HG03025 (cell line): ENCODE data around the gene GOLGA8J.
"Not testable (repeated sequence)": the region's sequence is repeated elsewhere in the genome, so short reads cannot be mapped to it uniquely, and the experiment has no call there.

ENCODE experiments used
- ATAC-seq: cut with Tn5 transposase; IDR thresholded peaks from one replicate; pipeline ENCODE4 v1.9.1; 2021; ENCODE audit warnings: mild to moderate bottlenecking, moderate library complexity; ENCODE audit not compliant: unreplicated experiment, low FRiP score

The GOLGA8J gene

DNA sequence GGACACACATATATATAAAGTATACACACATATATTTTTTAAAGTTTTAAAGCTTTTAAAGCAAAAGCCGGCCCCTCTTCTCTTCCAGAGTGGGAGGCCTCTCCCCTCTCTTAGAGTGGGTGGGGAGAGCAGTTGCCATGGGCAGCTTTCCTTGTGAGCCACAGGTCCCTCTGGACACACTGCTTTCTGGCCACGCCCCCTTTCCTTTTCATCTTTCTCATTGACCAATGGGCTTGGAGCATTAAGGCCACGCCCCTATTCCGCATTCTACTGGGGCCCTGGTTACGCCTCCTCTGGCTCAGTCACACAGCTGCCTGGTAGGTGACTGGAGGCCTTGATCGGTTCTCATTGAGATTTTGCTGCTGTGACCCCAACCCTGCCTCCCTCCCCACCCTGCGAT, at the start of gene GOLGA8J:
Gene GOLGA8J, plus strand, starts transcription at position 301 of the 400 bp plus-strand sequence. Its CDS starts 98 bp downstream, at position 399.
- not testable (repeated sequence) for ATAC-seq

GRCh38 chr15:30033211-30033610, 49.5 kb upstream of the GOLGA8J start:
- ATAC-seq = no peak

DNA sequence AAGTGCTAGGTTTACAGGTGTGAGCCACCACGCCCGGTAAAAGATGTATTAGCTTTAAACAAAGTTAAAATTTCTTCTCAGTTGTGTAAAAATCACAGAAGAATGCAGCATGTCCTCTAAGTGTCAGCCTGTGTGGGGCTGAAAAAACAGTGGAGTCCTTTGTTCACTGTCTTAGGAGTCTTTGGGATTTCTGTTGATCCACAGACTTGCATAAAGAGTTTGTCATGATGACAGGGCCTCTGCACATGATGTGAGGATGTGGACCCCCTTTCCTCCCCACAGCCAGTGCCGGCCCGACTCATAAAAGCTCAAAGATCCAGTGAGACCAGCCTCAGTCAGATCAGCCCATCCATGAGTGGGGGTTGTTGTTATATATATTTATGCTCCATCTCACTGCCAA, 49.0 kb upstream of the GOLGA8J start:
- no peak for ATAC-seq

DNA sequence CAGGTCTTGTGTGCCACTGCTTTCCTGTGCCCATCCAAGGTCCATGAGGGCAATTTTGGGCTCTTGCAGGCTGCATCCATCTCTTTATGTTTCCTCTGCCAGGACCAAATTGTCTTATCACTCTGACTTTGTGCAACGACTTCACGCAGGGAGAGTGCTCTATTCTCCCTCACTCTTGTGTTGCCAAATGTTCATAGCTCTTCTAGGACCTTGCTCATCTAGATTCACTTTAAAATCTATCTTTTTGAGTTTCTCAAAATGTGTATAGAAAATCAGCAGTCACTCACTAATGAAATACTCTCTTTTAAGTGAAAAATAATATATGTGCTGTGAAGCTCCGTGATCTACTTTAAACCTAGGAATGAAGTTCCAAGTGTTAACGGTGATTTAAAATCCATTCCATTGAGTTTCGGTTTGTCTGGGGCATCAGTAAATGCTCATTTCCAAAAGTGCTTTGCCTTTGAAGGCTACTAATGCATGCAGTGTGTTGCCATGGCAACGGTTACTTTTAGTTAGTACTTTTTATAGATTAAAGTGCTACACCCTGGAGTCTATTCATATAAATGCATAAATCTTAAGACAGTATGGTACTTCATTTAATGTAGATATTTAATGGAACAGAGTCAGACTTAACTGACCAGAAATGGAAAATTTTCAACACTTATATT, 46.6 kb upstream of the GOLGA8J start:
- no peak for ATAC-seq

GRCh38 chr15:30038667-30039523, 43.9 kb upstream of the GOLGA8J start:
- no peak for ATAC-seq

GRCh38 chr15:30041868-30042267, 40.9 kb upstream of the GOLGA8J start:
- no peak for ATAC-seq

DNA sequence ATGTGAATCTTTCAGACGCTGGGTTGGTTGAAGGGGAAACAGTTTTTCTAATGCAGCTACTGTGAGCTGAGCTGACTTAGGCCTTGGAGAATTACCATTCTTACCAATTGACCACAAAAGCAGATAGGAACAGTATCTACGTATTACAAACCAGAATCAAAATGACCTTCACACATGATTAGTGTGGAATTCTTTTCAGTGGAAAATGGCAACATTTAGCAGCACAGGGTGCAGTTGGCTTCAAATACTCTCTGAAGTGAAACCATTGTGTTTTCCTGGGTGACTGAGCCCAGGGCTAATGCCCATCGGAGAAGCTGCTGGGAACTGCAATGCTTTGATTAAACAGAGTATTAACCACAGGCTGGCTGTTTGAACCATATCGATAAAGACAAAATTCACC, 40.2 kb upstream of the GOLGA8J start:
- no peak for ATAC-seq

DNA sequence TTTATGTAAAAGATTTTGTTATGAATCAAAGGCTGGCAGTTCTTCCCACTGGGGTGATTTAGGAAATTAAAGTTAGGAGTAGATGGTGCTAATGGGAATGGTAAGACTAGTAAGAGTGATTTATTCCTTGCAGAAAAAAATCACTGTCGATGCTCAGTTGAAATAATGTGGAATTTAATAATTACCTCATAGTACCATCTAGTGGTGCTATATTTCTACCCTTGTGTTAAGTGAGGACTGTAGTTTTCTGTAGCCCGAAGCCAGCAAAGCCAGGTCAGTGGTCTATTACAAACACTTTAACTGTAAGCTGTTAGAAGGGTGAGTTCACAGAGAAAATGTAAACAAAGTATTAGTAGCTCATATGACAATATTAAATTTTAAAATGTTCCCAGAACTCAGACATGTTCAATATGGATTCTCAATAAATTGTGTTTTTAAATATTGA, 39.5 kb upstream of the GOLGA8J start:
- no peak for ATAC-seq

DNA sequence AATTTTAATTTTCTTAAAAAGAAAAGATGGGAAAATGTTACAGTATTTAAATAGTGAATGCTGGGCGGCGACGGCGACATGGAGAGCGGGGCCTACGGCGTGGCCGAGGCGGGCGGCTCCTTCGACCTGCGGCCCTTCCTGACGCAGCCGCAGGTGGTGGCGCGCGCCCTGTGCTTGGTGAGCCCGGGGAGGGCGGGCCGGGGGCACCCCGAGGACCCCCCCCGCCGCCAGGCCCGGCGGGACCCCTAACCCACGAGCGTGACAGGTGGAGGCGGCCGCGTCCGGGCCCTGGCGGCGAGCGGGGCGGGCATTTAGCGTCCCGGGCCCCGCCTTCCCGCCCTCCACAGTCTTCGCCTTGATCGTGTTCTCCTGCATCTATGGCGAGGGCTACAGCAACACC, 38.4 kb upstream of the GOLGA8J start:
- ATAC-seq = no peak

GRCh38 chr15:30044826-30045225, 37.9 kb upstream of the GOLGA8J start:
- not testable (repeated sequence) for ATAC-seq

GRCh38 chr15:30045248-30046041, 37.3 kb upstream of the GOLGA8J start:
- not testable (repeated sequence) for ATAC-seq

DNA sequence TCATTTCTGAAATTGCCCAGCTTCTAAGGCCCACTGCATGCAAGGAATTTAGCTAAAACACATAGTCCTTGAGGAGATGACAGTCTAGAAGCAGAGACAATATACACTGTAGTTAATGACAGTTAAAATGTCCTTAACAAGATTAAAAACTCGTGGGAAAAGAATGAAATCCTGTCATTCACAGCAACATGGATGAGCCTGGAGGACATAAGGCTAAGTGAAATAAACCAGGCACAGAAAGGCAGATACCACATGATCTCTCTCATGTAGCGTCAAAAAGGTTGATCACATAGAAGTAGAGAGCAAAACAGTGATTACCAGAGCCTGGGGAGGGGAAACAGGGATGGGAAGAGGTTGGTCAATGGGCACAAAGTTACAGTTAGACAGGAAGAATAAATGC, 36.3 kb upstream of the GOLGA8J start:
- ATAC-seq = no peak

DNA sequence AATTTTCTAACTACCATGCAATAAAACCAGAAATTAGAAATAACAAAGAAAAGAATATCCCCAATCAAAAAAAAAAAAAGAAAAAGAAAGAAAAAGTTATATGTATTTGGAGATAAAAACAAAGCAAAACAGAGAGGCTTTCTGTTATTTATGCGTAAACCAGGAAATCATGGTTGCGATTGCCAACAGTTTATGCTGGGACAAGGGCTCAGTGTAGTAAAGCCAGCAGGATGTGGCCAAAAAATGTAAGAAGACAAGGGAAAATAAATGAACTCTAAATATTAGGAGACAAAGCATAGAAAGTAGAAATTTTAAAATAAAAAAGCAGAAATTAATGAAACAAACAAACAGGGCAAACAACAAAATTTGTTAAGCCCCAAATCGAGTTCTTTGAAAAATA, 27.2 kb upstream of the GOLGA8J start:
- ATAC-seq = no peak

DNA sequence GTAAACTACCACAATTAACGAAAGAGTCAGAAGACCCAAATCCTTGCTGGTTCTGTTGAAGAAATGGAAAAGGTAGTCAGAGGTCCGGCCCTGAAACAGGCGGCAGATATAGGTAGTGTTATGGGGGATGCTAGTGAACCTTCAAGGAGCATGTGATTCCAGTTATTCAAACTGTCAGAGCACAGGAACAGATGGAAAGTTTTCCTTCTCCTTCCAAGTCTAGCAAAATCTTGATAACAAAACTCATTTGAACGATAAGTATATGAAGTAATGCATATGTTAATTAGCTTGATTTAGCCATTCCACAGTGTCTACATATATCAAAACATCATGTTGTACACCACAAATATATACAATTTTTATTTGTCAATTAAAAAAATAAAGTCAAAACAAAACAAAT, 26.6 kb upstream of the GOLGA8J start:
- ATAC-seq = no peak

DNA sequence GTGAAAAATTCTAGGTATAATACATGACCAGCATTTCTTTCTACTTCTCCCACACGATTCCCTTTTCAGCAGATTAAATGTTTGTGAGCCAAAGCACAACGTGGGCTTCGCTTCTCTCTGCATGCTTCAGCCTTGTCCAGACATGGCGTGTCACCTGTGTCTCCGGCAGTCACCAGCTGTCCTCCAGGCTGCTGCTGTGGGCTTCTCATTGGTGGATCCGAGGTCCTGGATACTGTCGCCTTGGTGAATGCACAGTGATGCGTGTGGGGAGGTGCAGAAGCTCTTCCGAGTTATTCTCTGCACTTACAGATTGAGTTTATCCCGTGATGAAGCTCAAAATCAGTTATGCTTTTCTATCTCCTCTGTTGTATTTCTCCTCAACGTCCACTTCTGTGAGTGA, 23.0 kb upstream of the GOLGA8J start:
- ATAC-seq = no peak

- ATAC-seq = no peak
Observed at GRCh38 chr15:30062881-30063280, 19.9 kb upstream of the GOLGA8J start.

GRCh38 chr15:30063835-30064546, 18.8 kb upstream of the GOLGA8J start:
- ATAC-seq = no peak

DNA sequence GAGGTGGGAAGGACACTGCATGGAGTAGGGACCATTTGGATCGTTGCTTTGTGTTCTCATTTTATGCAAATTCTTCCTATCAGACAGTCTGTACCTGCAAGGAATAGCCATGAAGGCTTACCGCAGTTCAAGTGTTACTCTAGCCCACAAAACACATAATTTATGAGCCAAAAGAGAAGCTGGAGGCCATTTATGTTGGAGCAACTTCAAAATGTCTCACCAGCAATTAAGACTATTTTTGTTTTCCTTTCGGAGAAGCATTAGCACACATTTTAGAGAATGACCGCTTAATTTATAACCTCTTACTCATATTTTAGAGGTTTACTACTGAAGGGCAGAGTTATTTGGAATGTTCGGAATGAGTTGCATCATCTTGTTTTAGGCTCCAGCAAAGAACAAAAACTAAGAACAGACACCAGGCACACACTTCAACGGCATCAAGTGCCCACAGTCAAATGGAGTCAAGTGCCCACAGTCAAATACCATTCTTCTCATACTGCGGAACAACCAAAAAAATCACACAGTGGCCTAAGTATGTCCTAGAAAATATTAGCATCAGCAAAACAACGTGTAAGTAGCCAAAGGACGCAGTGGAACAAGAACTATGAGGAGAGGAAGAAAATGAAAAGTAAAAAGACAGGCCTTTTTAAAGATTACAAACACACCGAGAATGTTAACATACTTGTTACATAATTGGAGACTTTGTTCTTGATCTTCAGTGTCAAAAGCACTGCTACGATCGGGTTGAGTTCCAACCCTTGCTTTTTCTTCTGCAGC, 17.5 kb upstream of the GOLGA8J start:
- ATAC-seq = no peak

- no peak for ATAC-seq
Observed at GRCh38 chr15:30068326-30068725, 14.4 kb upstream of the GOLGA8J start.

DNA sequence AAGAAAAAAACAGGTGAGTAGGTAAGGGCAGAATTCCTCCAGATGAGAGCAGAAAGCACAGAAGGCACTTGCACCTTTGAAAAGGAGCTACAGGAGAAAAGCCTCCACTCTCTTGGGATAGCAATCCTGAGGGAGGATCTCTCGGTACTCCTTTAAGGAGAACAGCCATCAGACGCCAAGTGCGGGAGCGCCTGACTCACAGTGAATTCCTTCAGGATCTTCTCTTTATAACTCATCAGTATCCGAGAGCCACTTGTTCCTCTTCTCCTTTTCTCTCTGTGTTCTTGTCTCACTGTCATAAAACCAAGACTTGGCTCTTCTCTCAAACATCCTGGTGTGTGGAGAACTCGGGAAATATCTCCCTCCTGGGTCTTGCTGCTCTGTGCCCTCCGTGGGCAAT, 10.1 kb upstream of the GOLGA8J start:
- ATAC-seq = no peak
